DOHH2 (cell line): ENCODE results near the gene NUMB.

Experiments
- H3F3A ChIP-seq: fragments of 200-600 bp; sonication (generic), shearing (Covaris generic); 2 replicates; pipeline ENCODE4 v1.6.0; 2016; ENCODE audit warnings: antibody characterized with exemption, mild to moderate bottlenecking; ENCODE audit not compliant: control insufficient read depth, insufficient read depth
- H3K27ac ChIP-seq: fragments of 200-600 bp; sonication (generic); 2 replicates; pipeline ENCODE4 v1.5.1; 2014; ENCODE audit warnings: low read depth, mild to moderate bottlenecking, low read length, moderate library complexity
- H3K27me3 ChIP-seq: fragments of 200-600 bp; sonication (generic); 2 replicates; pipeline ENCODE4 v1.6.1; 2014; ENCODE audit warnings: mild to moderate bottlenecking, low read length, mixed read lengths; ENCODE audit not compliant: control insufficient read depth
- H3K36me3 ChIP-seq: fragments of 200-600 bp; sonication (generic); 2 replicates; pipeline ENCODE4 v1.6.1; 2014; ENCODE audit warnings: mild to moderate bottlenecking, low read length, moderate library complexity, mixed read lengths; ENCODE audit not compliant: control insufficient read depth
- H3K4me1 ChIP-seq: fragments of 200-600 bp; sonication (generic); 2 replicates; pipeline ENCODE4 v1.6.1; 2014; ENCODE audit warnings: mild to moderate bottlenecking, low read length, mixed read lengths; ENCODE audit not compliant: control insufficient read depth
- H3K4me2 ChIP-seq: fragments of 200-600 bp; sonication (generic); 2 replicates; pipeline ENCODE4 v1.6.0; 2014; ENCODE audit warnings: mild to moderate bottlenecking, low read length, moderate library complexity
- H3K4me3 ChIP-seq: fragments of 200-600 bp; sonication (generic); 2 replicates; pipeline ENCODE4 v1.5.1; 2014; ENCODE audit warnings: mild to moderate bottlenecking, low read length, mixed read lengths
- H3K79me2 ChIP-seq: fragments of 200-600 bp; sonication (generic); 2 replicates; pipeline ENCODE4 v1.6.1; 2014; ENCODE audit warnings: mild to moderate bottlenecking, low read length, mixed read lengths; ENCODE audit not compliant: control insufficient read depth
- H3K9me2 ChIP-seq: fragments of 200-600 bp; sonication (generic); replicated peaks from 2 replicates; pipeline ENCODE4 v1.6.1; 2014; ENCODE audit warnings: mild to moderate bottlenecking, low read length, mixed read lengths; ENCODE audit not compliant: control insufficient read depth
- H3K9me3 ChIP-seq: fragments of 200-600 bp; sonication (generic); 2 replicates; pipeline ENCODE4 v1.6.1; 2014; ENCODE audit warnings: antibody characterized with exemption, low read length, mixed read lengths; ENCODE audit not compliant: control insufficient read depth, insufficient read depth
- H4K20me1 ChIP-seq: fragments of 200-600 bp; sonication (generic); 2 replicates; pipeline ENCODE4 v1.6.0; 2014; ENCODE audit warnings: low read depth, mild to moderate bottlenecking, antibody characterized with exemption, low read length, moderate library complexity; ENCODE audit not compliant: control insufficient read depth, insufficient read depth
- EZH2phosphoT487 ChIP-seq: fragments of 200-600 bp; sonication (generic); IDR thresholded peaks from 2 replicates; pipeline ENCODE4 v1.6.1; 2017; ENCODE audit warnings: borderline replicate concordance, mild to moderate bottlenecking, antibody characterized with exemption, low read length, moderate library complexity, mixed read lengths
- TF ChIP-seq, protein P1 (sequence below): fragments of 200-600 bp; sonication (generic); IDR thresholded peaks from one replicate; pipeline ENCODE4 v1.5.1; 2014; ENCODE audit warnings: antibody characterized with exemption, mild to moderate bottlenecking, low read depth, low read length; ENCODE audit not compliant: poor library complexity, severe bottlenecking

Gene NUMB

GRCh38 chr14:73443758-73444157, 14.6 kb downstream of the NUMB start:
- Histone ChIP-seq H3K4me3 (no peak overlapping the region), H3K27ac (no peak overlapping the region), H3K4me2 (no peak overlapping the region), H3K9me2 (no peaks in the 10 kb centered on the region), H3K79me2 (peaks cover 96% of the 10 kb centered on the region), H3K9me3 (no peaks in the 10 kb centered on the region), H3K4me1 (peaks cover 36% of the 10 kb centered on the region), H3K27me3 (no peaks in the 10 kb centered on the region), H4K20me1 (no peaks in the 10 kb centered on the region), H3F3A (peaks cover 4% of the 10 kb centered on the region; the same call in 1 of the 2 replicates), H3K36me3 (0 out of 2 replicates have a peak, but pooled peaks cover 2% of the 10 kb centered on the region)
- TF ChIP-seq, protein P1, sequence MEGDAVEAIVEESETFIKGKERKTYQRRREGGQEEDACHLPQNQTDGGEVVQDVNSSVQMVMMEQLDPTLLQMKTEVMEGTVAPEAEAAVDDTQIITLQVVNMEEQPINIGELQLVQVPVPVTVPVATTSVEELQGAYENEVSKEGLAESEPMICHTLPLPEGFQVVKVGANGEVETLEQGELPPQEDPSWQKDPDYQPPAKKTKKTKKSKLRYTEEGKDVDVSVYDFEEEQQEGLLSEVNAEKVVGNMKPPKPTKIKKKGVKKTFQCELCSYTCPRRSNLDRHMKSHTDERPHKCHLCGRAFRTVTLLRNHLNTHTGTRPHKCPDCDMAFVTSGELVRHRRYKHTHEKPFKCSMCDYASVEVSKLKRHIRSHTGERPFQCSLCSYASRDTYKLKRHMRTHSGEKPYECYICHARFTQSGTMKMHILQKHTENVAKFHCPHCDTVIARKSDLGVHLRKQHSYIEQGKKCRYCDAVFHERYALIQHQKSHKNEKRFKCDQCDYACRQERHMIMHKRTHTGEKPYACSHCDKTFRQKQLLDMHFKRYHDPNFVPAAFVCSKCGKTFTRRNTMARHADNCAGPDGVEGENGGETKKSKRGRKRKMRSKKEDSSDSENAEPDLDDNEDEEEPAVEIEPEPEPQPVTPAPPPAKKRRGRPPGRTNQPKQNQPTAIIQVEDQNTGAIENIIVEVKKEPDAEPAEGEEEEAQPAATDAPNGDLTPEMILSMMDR, result no peak
- TF ChIP-seq EZH2phosphoT487, result no peak

DNA sequence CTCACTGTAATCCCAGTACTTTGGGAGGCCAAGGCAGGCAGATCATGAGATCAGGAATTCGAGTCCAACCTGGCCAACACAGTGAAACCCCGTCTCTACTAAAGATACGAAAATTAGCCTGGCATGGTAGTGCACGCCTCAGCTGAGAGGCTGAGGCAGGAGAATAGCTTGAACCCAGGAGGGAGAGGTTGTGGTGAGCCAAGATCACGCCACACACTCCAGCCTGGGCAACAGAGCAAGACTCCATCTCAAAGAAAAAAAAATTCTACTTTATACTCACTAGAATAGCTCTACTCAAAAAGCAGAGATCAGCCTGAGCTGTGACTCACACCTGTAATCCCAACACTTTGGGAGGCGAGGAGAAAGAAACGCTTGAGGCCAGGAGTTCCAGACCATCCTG, 17.1 kb downstream of the NUMB start:
- no peak for TF ChIP-seq EZH2phosphoT487
- TF ChIP-seq, protein P1, result no peak
- H3F3A ChIP-seq, result peaks cover 4% of the 10 kb centered on the region; the same call in 1 of the 2 replicates
- H3K27me3 ChIP-seq, result no peaks in the 10 kb centered on the region
- H3K4me2 ChIP-seq, result peak overlapping the region; percentile 56
- H4K20me1 ChIP-seq, result no peaks in the 10 kb centered on the region
- H3K9me2 ChIP-seq, result no peaks in the 10 kb centered on the region
- H3K79me2 ChIP-seq, result peaks cover 94% of the 10 kb centered on the region
- H3K4me3 ChIP-seq, result peak overlapping the region; percentile 45
- no peaks in the 10 kb centered on the region for H3K36me3 ChIP-seq
- no peak overlapping the region for H3K27ac ChIP-seq
- H3K4me1 ChIP-seq, result peaks cover 37% of the 10 kb centered on the region
- no peaks in the 10 kb centered on the region for H3K9me3 ChIP-seq

DNA sequence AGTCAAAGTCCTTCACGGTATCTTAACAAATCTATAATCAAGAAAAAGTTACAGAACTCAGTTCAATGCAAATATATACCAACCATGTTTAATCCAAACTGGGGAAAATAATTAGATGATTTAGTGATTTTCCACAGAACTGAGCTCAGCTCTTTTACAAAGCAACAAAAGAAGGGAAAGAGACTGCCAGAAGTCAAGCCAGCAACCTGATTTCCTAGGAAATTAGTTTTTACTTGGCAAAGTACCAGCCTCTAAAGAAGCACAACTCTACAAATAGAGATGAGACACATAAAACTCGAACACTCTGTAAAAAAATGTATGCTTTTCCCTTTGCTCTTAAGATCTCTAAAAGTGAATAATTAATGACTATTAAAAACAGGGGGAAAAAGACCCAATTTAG, 19.4 kb downstream of the NUMB start:
- no peaks in the 10 kb centered on the region for H3K9me3 ChIP-seq
- peaks cover 40% of the 10 kb centered on the region for H3K4me1 ChIP-seq
- 0 out of 2 replicates have a peak, but pooled peaks cover 2% of the 10 kb centered on the region for H3F3A ChIP-seq
- no peaks in the 10 kb centered on the region for H3K27me3 ChIP-seq
- no peaks in the 10 kb centered on the region for H3K36me3 ChIP-seq
- no peak overlapping the region for H3K27ac ChIP-seq
- H3K9me2 ChIP-seq, result no peaks in the 10 kb centered on the region
- H4K20me1 ChIP-seq, result 0 out of 2 replicates have a peak, but pooled peaks cover 5% of the 10 kb centered on the region
- H3K4me3 ChIP-seq, result no peak overlapping the region
- no peak overlapping the region for H3K4me2 ChIP-seq
- TF ChIP-seq, protein P1, result no peak
- TF ChIP-seq EZH2phosphoT487, result no peak
- peaks cover 95% of the 10 kb centered on the region for H3K79me2 ChIP-seq

- H3K27ac ChIP-seq, result no peak overlapping the region
- 0 out of 2 replicates have a peak, but pooled peaks cover 10% of the 10 kb centered on the region for H4K20me1 ChIP-seq
- H3K9me2 ChIP-seq, result no peaks in the 10 kb centered on the region
- H3K36me3 ChIP-seq, result no peaks in the 10 kb centered on the region
- H3K9me3 ChIP-seq, result no peaks in the 10 kb centered on the region
- peaks cover 95% of the 10 kb centered on the region for H3K79me2 ChIP-seq
- H3F3A ChIP-seq, result peaks cover 2% of the 10 kb centered on the region; the same call in 1 of the 2 replicates
- no peak overlapping the region for H3K4me2 ChIP-seq
- no peaks in the 10 kb centered on the region for H3K27me3 ChIP-seq
- no peak for TF ChIP-seq EZH2phosphoT487
- TF ChIP-seq, protein P1, result no peak
- H3K4me3 ChIP-seq, result no peak overlapping the region
- H3K4me1 ChIP-seq, result peaks cover 39% of the 10 kb centered on the region
Measured at GRCh38 chr14:73437206-73437605, 21.1 kb downstream of the NUMB start.
